Measurements from ENCODE around the gene ALK. TPM values are rescaled to one million over a fixed set of nuclear protein-coding genes. Genes with fewer than 3 reads are reported as not detected.

ALK gene
- total and polyA plus RNA-seq, 2 donors = 0.19 to 0.21 TPM

DNA sequence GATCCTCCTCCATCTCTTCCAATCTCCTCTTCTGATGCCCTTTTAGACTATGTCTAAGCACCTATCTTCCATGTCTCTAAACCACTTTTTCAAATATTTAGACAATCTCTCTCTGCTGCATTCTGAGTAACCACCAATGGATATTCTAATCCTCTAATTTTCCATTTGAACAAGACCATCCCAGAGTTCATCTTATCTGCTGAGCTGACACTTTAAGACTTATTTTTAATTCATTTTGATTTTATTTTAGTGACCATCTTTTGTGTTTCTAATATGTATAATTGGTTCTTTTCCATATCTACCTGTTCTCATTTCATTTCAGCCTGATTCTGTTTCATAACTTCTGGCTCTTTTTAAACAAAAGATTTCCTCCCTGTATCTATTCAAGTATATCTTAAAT, 436.3 kb downstream of the ALK start:
- DNase-seq (ENCODE audit: low read depth in 6 of 9, low spot score in 9 of 9) = no peak
- H3K4me1 ChIP-seq (ENCODE audit: control insufficient read depth in 2 of 2, insufficient read depth in 2 of 2, low read length in 2 of 2) = no peaks in the 10 kb centered on the region
- no peaks in the 10 kb centered on the region for H3K27me3 ChIP-seq (ENCODE audit: control insufficient read depth in 2 of 2, insufficient read depth in 1 of 2, low read length in 1 of 2)
- no peak overlapping the region for H3K27ac ChIP-seq (ENCODE audit: low read depth in 1 of 2, low read length in 1 of 2)
- no peaks in the 10 kb centered on the region for H3K36me3 ChIP-seq (ENCODE audit: control insufficient read depth in 2 of 2, insufficient read depth in 2 of 2, low read length in 1 of 2)
- H3K9me3 ChIP-seq (ENCODE audit: control insufficient read depth in 2 of 2, insufficient read depth in 1 of 2, low read length in 1 of 2) = no peaks in the 10 kb centered on the region
- no peak overlapping the region for H3K4me3 ChIP-seq (ENCODE audit: low read length in 2 of 2)

DNA sequence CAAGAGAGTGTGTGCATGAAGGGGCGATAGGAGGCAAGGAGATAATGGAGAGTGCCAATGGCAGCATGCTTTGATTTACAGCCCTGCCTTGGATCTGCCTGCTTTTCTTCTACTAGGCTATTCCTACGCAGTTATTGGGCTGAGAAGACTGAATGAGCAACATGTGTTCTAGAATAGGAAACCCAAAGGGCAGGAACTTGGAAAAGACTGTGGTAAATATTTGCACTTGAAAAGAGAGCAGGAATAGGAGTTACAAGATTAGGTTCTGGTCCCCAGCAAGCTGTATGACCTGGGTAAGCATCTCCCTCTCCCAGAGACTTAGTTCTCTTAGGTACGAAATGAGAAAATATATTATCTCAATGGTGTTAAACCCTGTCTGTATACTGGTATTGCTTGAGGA, 438.5 kb downstream of the ALK start:
- Histone ChIP-seq H3K36me3 (ENCODE audit: control insufficient read depth in 2 of 2, insufficient read depth in 2 of 2, low read length in 1 of 2) (no peaks in the 10 kb centered on the region), H3K27me3 (ENCODE audit: control insufficient read depth in 2 of 2, insufficient read depth in 1 of 2, low read length in 1 of 2) (no peaks in the 10 kb centered on the region), H3K27ac (ENCODE audit: low read depth in 1 of 2, low read length in 1 of 2) (no peak overlapping the region), H3K4me1 (ENCODE audit: control insufficient read depth in 2 of 2, insufficient read depth in 2 of 2, low read length in 2 of 2) (no peaks in the 10 kb centered on the region), H3K4me3 (ENCODE audit: low read length in 2 of 2) (no peak overlapping the region), H3K9me3 (ENCODE audit: control insufficient read depth in 2 of 2, insufficient read depth in 1 of 2, low read length in 1 of 2) (no peaks in the 10 kb centered on the region)
- no peak for DNase-seq (ENCODE audit: low read depth in 6 of 9, low spot score in 9 of 9)
- WGBS = 95% methylated on average over 3 of the region's 3 CpGs

DNA sequence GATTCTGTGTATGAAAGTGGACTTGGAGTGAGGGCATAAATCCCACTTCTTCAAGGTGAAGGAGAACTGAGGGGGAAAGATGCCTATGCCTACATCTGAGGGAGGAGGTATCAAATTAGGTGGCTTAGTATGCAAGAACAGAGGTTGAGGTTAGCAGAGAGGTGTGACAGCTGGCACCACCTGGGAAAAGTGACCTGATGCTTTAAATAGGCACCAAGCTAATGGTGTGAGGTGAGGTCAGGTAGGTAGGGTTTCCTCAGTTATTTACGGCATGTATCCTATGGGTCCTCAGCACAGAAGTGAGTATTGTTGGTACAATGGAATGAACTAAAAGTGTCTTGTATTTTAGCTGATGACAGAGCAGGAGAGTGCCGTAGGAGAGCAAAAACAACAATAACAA, 439.0 kb downstream of the ALK start:
- Histone ChIP-seq H3K36me3 (ENCODE audit: control insufficient read depth in 2 of 2, insufficient read depth in 2 of 2, low read length in 1 of 2) (no peaks in the 10 kb centered on the region), H3K4me1 (ENCODE audit: control insufficient read depth in 2 of 2, insufficient read depth in 2 of 2, low read length in 2 of 2) (no peaks in the 10 kb centered on the region), H3K4me3 (ENCODE audit: low read length in 2 of 2) (no peak overlapping the region), H3K9me3 (ENCODE audit: control insufficient read depth in 2 of 2, insufficient read depth in 1 of 2, low read length in 1 of 2) (no peaks in the 10 kb centered on the region), H3K27me3 (ENCODE audit: control insufficient read depth in 2 of 2, insufficient read depth in 1 of 2, low read length in 1 of 2) (no peaks in the 10 kb centered on the region), H3K27ac (ENCODE audit: low read depth in 1 of 2, low read length in 1 of 2) (no peak overlapping the region)
- no peak for DNase-seq (ENCODE audit: low read depth in 6 of 9, low spot score in 9 of 9)
- 98% methylated on average over 2 of the region's 2 CpGs for WGBS

DNA sequence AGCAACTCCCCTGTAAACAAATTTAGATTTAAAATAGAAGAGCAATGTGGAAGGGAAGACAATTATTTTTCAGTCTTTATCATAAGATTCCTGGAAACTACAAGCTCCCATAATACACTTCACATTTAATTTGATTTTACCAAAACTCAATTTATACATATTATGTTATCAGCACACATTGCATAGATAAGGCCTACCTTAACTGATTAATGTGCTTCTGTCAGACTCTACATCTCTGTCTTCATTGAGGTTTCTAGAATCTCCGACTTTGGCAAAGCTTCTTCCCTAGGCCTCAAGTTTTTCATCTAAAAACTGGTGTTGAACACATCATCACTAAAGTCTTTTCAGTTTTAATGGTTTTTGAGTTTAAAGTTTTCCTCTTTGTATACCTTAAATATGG, 440.1 kb downstream of the ALK start:
- Histone ChIP-seq H3K27ac (ENCODE audit: low read depth in 1 of 2, low read length in 1 of 2) (no peak overlapping the region), H3K27me3 (ENCODE audit: control insufficient read depth in 2 of 2, insufficient read depth in 1 of 2, low read length in 1 of 2) (no peaks in the 10 kb centered on the region), H3K36me3 (ENCODE audit: control insufficient read depth in 2 of 2, insufficient read depth in 2 of 2, low read length in 1 of 2) (no peaks in the 10 kb centered on the region), H3K4me1 (ENCODE audit: control insufficient read depth in 2 of 2, insufficient read depth in 2 of 2, low read length in 2 of 2) (no peaks in the 10 kb centered on the region), H3K4me3 (ENCODE audit: low read length in 2 of 2) (no peak overlapping the region), H3K9me3 (ENCODE audit: control insufficient read depth in 2 of 2, insufficient read depth in 1 of 2, low read length in 1 of 2) (no peaks in the 10 kb centered on the region)
- DNase-seq (ENCODE audit: low read depth in 6 of 9, low spot score in 9 of 9) = no peak
- WGBS = 89% methylated on average over 1 of the region's 1 CpG

DNA sequence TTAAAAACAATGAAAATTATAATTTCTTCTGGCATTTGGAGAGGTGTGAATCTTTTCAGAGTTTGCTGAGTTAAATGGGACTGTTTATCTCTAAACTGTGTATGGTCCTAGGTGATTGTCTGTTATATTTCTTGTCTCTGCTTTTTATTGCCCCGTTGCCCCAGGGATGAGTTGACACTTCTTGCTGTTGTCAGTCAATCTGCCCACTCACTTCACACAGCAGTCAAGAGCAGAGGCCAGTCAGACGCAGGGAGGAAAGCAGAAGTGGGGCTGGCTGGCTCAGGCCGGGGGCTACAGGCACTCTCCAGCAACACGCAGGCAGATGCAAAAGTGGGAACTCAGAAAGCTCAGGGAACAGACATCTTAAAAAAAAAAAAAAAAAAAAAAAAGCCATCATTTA, 441.0 kb downstream of the ALK start:
- H3K4me3 ChIP-seq (ENCODE audit: low read length in 2 of 2) = no peak overlapping the region
- H3K9me3 ChIP-seq (ENCODE audit: control insufficient read depth in 2 of 2, insufficient read depth in 1 of 2, low read length in 1 of 2) = no peaks in the 10 kb centered on the region
- no peaks in the 10 kb centered on the region for H3K4me1 ChIP-seq (ENCODE audit: control insufficient read depth in 2 of 2, insufficient read depth in 2 of 2, low read length in 2 of 2)
- H3K36me3 ChIP-seq (ENCODE audit: control insufficient read depth in 2 of 2, insufficient read depth in 2 of 2, low read length in 1 of 2) = no peaks in the 10 kb centered on the region
- WGBS = 10% methylated on average over 4 of the region's 4 CpGs
- DNase-seq (ENCODE audit: low read depth in 6 of 9, low spot score in 9 of 9) = peak in 2 of 9 donors; percentile 3 to 6
- H3K27ac ChIP-seq (ENCODE audit: low read depth in 1 of 2, low read length in 1 of 2) = no peak overlapping the region
- H3K27me3 ChIP-seq (ENCODE audit: control insufficient read depth in 2 of 2, insufficient read depth in 1 of 2, low read length in 1 of 2) = no peaks in the 10 kb centered on the region

DNA sequence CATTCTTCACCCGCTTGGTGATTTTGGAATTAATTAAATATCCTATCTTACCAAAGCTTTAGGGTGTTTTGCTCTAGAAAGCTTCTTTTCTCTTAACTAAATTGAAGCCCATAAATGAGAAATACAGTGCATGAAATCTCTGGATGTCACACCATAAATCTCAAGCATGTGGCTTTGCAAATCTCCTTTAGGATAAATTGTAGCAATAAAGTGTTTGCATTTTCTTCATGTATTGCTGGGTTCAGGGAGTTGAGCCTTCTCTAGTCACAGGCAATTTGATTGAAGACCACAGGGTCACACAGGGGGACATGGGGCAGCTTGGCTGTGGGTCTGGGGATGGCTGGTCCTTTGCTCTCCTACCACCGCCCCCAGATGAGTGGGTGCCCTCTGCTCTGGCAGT, 442.0 kb downstream of the ALK start:
- H3K27me3 ChIP-seq (ENCODE audit: control insufficient read depth in 2 of 2, insufficient read depth in 1 of 2, low read length in 1 of 2) = no peaks in the 10 kb centered on the region
- no peak overlapping the region for H3K27ac ChIP-seq (ENCODE audit: low read depth in 1 of 2, low read length in 1 of 2)
- H3K4me3 ChIP-seq (ENCODE audit: low read length in 2 of 2) = no peak overlapping the region
- 96% methylated on average over 2 of the region's 2 CpGs for WGBS
- H3K9me3 ChIP-seq (ENCODE audit: control insufficient read depth in 2 of 2, insufficient read depth in 1 of 2, low read length in 1 of 2) = no peaks in the 10 kb centered on the region
- DNase-seq (ENCODE audit: low read depth in 6 of 9, low spot score in 9 of 9) = no peak
- H3K4me1 ChIP-seq (ENCODE audit: control insufficient read depth in 2 of 2, insufficient read depth in 2 of 2, low read length in 2 of 2) = no peaks in the 10 kb centered on the region
- no peaks in the 10 kb centered on the region for H3K36me3 ChIP-seq (ENCODE audit: control insufficient read depth in 2 of 2, insufficient read depth in 2 of 2, low read length in 1 of 2)

DNA sequence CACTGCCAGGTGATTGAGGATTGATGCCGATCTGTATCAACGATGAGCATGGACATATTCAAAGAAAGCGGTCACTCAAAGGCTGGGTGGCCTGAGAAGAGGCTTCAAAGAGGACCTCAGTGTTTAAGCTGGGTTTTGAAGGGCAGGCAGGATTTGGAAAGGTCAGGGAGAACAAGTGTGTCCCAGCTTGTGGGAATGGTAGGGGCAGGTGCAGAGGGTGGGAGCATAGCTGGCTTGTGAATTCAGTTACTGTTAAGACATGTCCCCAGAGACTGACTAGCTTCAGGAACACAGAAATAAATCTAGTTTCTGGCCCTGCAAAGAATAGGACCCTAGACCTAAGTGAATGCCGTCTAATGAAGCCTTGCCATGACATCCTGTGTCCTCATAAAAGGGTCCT, 442.7 kb downstream of the ALK start:
- DNase-seq (ENCODE audit: low read depth in 6 of 9, low spot score in 9 of 9) = no peak
- Histone ChIP-seq H3K27ac (ENCODE audit: low read depth in 1 of 2, low read length in 1 of 2) (no peak overlapping the region), H3K4me3 (ENCODE audit: low read length in 2 of 2) (no peak overlapping the region), H3K27me3 (ENCODE audit: control insufficient read depth in 2 of 2, insufficient read depth in 1 of 2, low read length in 1 of 2) (no peaks in the 10 kb centered on the region), H3K36me3 (ENCODE audit: control insufficient read depth in 2 of 2, insufficient read depth in 2 of 2, low read length in 1 of 2) (no peaks in the 10 kb centered on the region), H3K4me1 (ENCODE audit: control insufficient read depth in 2 of 2, insufficient read depth in 2 of 2, low read length in 2 of 2) (no peaks in the 10 kb centered on the region), H3K9me3 (ENCODE audit: control insufficient read depth in 2 of 2, insufficient read depth in 1 of 2, low read length in 1 of 2) (no peaks in the 10 kb centered on the region)
- over 99% methylated on average over 4 of the region's 4 CpGs for WGBS

DNA sequence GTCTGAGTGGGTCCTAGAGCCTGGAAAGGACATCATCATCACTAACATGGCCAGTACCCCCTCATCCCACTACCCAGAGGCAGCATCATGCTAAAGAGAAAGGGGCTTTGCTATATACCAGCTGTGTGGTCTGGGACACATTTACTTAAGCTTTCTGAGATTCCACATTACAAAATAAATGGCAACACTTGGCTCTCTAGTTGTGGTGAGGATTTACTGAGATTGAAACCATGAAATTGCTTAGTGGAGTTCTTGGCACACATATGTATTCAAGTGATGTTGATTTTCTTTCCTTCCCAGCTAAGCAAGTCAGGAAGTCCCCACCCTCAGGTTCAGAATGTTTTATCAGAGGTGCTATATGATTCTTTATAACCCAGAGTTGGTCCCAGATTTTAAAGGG, 444.2 kb downstream of the ALK start:
- Histone ChIP-seq H3K4me1 (ENCODE audit: control insufficient read depth in 2 of 2, insufficient read depth in 2 of 2, low read length in 2 of 2) (no peaks in the 10 kb centered on the region), H3K27me3 (ENCODE audit: control insufficient read depth in 2 of 2, insufficient read depth in 1 of 2, low read length in 1 of 2) (no peaks in the 10 kb centered on the region), H3K27ac (ENCODE audit: low read depth in 1 of 2, low read length in 1 of 2) (no peak overlapping the region), H3K9me3 (ENCODE audit: control insufficient read depth in 2 of 2, insufficient read depth in 1 of 2, low read length in 1 of 2) (no peaks in the 10 kb centered on the region), H3K4me3 (ENCODE audit: low read length in 2 of 2) (no peak overlapping the region), H3K36me3 (ENCODE audit: control insufficient read depth in 2 of 2, insufficient read depth in 2 of 2, low read length in 1 of 2) (no peaks in the 10 kb centered on the region)
- no peak for DNase-seq (ENCODE audit: low read depth in 6 of 9, low spot score in 9 of 9)

DNA sequence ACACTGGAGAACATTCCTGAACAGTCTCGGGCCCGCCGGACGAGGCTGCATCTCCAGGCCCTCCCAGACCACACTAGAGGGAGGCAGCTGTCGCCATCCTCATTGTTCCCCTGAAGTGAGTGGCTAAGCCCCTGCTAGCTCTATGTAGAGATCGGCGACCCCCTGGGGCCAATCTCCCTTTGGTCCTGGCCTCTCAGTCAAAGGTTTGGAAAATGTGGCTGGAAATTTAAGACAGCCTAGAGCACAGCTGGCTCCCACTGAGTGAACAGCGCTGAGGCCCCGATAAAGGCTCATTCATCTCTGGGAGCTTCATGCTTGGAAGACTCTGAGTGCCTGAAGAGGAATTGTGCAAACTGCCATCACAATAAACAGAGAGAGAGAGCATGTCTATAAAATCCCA, 445.9 kb downstream of the ALK start:
- WGBS = 96% methylated on average over 9 of the region's 9 CpGs
- Histone ChIP-seq H3K27me3 (ENCODE audit: control insufficient read depth in 2 of 2, insufficient read depth in 1 of 2, low read length in 1 of 2) (no peaks in the 10 kb centered on the region), H3K4me3 (ENCODE audit: low read length in 2 of 2) (no peak overlapping the region), H3K27ac (ENCODE audit: low read depth in 1 of 2, low read length in 1 of 2) (no peak overlapping the region), H3K9me3 (ENCODE audit: control insufficient read depth in 2 of 2, insufficient read depth in 1 of 2, low read length in 1 of 2) (no peaks in the 10 kb centered on the region), H3K36me3 (ENCODE audit: control insufficient read depth in 2 of 2, insufficient read depth in 2 of 2, low read length in 1 of 2) (no peaks in the 10 kb centered on the region), H3K4me1 (ENCODE audit: control insufficient read depth in 2 of 2, insufficient read depth in 2 of 2, low read length in 2 of 2) (no peaks in the 10 kb centered on the region)
- DNase-seq (ENCODE audit: low read depth in 6 of 9, low spot score in 9 of 9) = no peak

DNA sequence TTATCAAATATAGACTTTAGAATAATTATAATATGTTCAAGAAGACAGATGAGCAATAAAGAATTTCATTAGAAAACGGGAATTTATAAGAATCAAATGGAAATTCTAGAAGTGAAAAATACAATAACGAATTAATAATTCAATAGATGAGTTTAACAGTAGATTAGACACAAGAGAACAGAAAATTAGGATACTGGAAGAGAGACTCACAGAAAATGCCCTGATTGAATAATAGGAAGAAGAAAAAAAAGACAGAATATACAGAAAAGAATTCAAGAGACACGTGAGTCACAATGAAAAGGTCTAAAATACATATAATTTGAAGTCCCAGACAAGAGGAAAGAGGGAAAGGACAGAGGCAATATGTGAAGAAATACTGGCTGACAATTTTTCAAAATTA, 451.4 kb downstream of the ALK start:
- Histone ChIP-seq H3K9me3 (ENCODE audit: control insufficient read depth in 2 of 2, insufficient read depth in 1 of 2, low read length in 1 of 2) (no peaks in the 10 kb centered on the region), H3K4me3 (ENCODE audit: low read length in 2 of 2) (no peak overlapping the region), H3K4me1 (ENCODE audit: control insufficient read depth in 2 of 2, insufficient read depth in 2 of 2, low read length in 2 of 2) (no peaks in the 10 kb centered on the region), H3K27me3 (ENCODE audit: control insufficient read depth in 2 of 2, insufficient read depth in 1 of 2, low read length in 1 of 2) (no peaks in the 10 kb centered on the region), H3K27ac (ENCODE audit: low read depth in 1 of 2, low read length in 1 of 2) (no peak overlapping the region), H3K36me3 (ENCODE audit: control insufficient read depth in 2 of 2, insufficient read depth in 2 of 2, low read length in 1 of 2) (no peaks in the 10 kb centered on the region)
- WGBS = 85% methylated on average over 3 of the region's 3 CpGs
- no peak for DNase-seq (ENCODE audit: low read depth in 6 of 9, low spot score in 9 of 9)
